HG03025 (cell line): ENCODE results near the gene RPTOR.

ENCODE experiments used
- ATAC-seq: cut with Tn5 transposase; IDR thresholded peaks from one replicate; pipeline ENCODE4 v1.9.1; 2021; ENCODE audit warnings: mild to moderate bottlenecking, moderate library complexity; ENCODE audit not compliant: unreplicated experiment, low FRiP score

The RPTOR gene

GRCh38 chr17:80971704-80972304, 427.2 kb downstream of the RPTOR start:
- ATAC-seq, result no peak

- no peak for ATAC-seq
These were observed 432.1 kb downstream of the RPTOR start for GRCh38 chr17:80976701-80977100.

GRCh38 chr17:80977172-80977571, 432.5 kb downstream of the RPTOR start:
- no peak for ATAC-seq

- ATAC-seq, result no peak
These were observed 434.2 kb downstream of the RPTOR start for GRCh38 chr17:80978499-80979497.

- ATAC-seq, result no peak
These were observed 435.1 kb downstream of the RPTOR start for GRCh38 chr17:80979547-80980378.

- ATAC-seq, result no peak
These were observed 435.9 kb downstream of the RPTOR start for GRCh38 chr17:80980397-80981061.

- ATAC-seq, result no peak
These were observed 436.6 kb downstream of the RPTOR start for GRCh38 chr17:80981062-80981902.

GRCh38 chr17:80981929-80982425, 437.3 kb downstream of the RPTOR start:
- no peak for ATAC-seq

- no peak for ATAC-seq
These were observed 437.9 kb downstream of the RPTOR start for GRCh38 chr17:80982426-80982974.

- ATAC-seq, result no peak
These were observed 438.9 kb downstream of the RPTOR start for GRCh38 chr17:80983545-80983944.

GRCh38 chr17:80984749-80985148, 440.1 kb downstream of the RPTOR start:
- ATAC-seq, result no peak

- ATAC-seq, result no peak
These were observed 441.4 kb downstream of the RPTOR start for GRCh38 chr17:80986046-80986445.

- no peak for ATAC-seq
These were observed 442.3 kb downstream of the RPTOR start for GRCh38 chr17:80986816-80987475.

- ATAC-seq, result no peak
These were observed 443.4 kb downstream of the RPTOR start for GRCh38 chr17:80987941-80988461.

GRCh38 chr17:80989586-80989913, 444.9 kb downstream of the RPTOR start:
- no peak for ATAC-seq

GRCh38 chr17:80990921-80991644, 446.4 kb downstream of the RPTOR start:
- ATAC-seq, result no peak

- no peak for ATAC-seq
These were observed 447.0 kb downstream of the RPTOR start, which contains the start of gene CHMP6 for GRCh38 chr17:80991645-80992076. Gene CHMP6, plus strand, starts transcription at chr17:80991841. Its CDS starts 78 bp downstream, at chr17:80991919.
